ENCODE measurements around the gene GLCCI1.
"Not testable (repeated sequence)": the region's sequence is repeated elsewhere in the genome, so short reads cannot be mapped to it uniquely, and the experiment has no call there.

Gene GLCCI1

DNA sequence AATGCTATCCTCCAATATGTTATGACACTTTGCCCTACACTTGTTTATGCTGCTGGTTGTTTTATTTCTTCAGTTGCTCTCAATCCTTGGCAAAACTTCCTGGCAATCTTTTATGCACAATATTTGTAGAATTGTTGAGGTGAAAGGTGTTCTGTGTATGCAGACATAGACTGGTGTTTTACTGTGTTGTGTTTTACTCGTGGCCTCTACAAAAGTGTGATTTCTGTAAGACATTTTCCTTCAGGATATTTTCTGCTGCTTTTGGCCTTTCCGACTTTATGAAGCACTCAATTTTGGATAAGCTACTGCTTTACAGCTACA, 21.8 kb downstream of the GLCCI1 start:
- no peak for DNase-seq

DNA sequence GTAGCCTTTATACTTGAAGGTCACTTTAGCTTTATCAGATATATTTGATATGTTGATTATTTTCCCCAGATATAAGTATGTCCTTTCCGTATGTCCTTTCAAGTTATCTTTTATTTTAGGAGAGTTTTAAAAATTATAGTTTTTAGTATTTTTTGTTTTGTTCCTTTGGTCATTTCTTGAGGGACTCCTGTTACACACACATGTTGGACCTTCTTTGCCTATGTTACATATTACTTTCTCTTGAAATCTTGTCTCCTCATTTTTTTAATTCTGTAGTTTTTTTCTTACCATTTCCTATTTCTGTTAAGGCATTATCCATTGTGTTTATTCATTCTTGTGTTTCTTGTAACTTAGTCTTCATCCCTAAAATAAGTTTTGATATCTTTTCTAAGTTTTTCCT, 23.9 kb downstream of the GLCCI1 start:
- DNase-seq: no peak

DNA sequence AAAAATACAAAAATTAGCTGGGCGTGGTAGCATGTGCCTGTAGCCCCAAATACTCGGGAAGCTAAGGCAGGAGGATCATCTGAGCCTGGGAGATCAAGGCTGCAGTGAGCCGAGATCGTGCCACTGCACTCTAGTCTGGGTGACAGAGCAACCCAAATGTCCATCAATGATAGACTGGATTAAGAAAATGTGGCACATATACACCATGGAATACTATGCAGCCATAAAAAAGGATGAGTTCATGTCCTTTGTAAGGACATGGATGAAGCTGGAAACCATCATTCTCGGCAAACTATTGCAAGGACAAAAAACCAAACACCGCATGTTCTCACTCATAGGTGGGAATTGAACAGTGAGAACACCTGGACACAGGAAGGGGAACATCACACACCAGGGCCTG, 26.8 kb downstream of the GLCCI1 start:
- DNase-seq: not testable (repeated sequence)

DNA sequence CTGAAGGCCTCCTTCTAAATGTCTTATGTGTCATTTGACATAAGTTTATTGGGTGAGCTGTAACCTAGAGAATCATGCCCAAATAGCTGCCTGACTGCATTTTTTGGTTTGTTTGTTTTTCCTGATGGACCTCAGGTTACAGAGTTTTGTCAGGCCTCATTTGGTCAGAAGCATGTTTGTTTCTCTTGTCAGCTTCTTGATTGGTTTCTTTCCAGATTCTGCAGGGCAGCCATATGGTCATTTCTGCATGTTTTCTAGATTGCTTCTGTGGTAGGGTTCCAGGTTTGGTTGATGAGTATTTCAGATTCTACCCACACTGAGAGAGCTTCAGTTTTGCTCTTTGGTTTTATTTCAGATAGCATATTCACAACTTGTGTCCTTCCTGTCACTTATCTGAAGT, 28.0 kb downstream of the GLCCI1 start:
- DNase-seq: no peak

DNA sequence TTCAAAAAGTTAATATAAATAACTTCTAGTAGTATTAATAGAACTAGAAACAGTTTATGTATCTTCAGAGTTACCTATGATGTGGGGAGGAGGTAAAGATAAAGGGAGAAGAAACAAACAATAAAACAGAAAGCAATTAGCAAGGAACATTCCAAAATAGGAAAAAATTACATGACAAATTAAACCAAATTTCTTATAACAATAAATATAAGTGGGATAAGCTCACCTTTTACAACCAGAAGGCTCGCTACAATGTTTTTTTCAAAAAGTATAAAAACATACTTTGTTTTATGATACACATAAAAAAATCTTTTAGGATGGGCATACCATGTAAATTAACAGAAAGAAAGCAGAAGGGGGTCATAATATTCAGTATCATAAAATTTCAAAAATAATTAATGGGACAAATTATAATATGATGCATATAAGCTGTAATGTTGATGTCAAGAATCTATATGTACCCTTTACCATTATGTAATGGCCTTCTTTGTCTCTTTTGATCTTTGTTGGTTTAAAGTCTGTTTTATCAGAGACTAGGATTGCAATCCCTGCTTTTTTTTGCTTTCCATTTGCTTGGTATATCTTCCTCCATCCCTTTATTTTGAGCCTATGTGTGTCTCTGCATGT, 31.8 kb downstream of the GLCCI1 start:
- DNase-seq: no peak

DNA sequence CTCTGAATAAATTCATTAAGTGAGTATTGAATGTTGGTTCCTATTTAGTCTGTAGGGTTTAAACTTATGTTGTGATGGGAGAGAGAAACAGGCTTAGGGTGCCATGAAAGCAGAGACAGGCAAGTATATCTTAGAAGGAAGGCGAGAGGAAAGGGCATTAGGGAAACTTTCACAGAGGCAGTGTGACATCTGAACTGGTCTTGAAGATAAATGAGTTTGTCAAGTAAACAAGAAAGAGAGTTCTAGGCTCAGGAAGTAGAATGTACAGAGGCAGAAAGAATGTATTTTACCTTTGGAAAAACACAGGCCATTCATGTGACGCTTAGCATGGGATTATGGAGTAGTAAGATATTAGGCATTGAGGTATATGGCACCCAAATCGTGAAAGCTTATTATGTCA, 34.5 kb downstream of the GLCCI1 start:
- DNase-seq: no peak

DNA sequence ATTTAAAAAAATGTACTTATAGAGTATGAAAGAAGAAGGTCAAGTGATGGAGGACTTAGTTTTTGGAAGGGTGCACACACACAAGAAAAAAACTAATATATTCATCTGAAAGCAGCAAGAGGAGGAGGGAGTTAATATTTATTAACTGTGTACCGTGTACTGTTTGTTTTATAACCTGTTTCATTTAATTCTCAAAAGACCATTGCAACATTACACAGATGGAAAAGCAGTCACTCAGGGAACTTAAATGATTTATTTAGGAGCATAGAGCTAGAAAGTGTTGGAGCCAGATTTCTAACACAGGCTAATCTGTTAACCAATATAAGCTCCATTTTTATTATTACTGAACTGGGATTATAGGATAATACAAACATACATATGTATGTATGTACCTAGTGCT, 36.7 kb downstream of the GLCCI1 start:
- no peak for DNase-seq

DNA sequence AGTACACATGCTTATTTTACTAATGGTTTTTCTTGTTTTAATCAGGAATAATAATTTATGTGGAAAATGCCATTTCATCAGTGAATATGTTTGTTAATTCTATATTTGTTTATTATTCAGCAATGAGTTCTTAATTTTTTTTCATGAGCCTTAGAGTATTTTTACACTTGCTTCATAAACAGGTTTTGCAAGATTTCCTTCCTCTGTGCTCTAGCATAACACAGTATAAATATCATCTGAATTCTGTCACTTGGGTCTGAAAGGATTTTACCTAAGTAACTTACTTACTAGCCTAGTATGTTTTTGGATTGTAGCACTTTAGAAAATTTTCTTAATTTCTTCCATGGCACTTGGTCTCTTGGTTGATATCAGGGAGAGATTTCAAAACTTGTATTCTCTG, 45.8 kb downstream of the GLCCI1 start:
- DNase-seq: no peak

DNA sequence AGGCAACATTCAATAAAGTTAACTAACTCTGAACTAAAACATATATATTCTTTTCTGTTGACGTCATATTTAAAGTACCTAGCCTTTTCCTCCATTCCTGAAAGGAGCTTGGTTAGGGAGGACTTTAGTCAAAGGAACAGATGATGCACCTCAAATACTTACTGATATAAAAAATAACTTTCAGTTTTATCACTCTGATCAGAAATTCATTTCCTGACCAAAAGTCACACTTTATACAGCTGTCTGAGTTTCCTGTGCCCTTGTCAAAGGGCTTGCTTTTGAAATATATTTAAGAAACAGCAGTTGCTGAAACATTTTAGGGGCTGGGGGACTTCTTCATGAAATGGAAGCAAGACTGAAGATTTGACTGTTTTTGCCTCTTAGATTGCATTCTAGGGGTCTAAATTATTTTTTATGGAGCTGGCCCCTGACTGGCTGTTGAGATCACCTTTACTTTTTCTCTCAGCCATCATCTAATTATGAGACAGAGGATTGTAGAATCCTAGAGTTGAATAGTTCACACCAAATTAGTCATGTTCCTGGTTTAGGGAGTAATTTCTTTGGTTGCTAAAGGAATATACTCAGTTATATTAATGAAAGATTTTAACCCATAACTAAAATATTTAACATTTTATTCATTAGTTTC, 46.6 kb downstream of the GLCCI1 start:
- no peak for DNase-seq

DNA sequence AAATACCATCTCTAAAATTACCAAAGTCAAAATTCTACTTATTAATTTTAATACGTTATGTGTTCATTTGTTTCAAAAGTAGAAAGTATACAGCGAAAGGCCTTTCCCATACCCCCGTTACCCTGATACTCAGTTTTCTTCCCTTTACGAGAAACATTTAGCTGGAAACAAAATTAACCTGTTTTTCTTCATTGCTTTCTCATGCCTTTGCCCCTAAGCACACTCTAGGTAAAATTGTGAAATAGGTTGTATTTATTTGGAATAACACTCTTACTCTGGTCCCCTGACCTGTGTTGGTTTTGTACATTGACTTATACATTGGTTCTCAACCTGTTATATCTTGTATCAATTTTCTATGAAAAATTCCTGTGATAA, 47.1 kb downstream of the GLCCI1 start:
- no peak for DNase-seq

DNA sequence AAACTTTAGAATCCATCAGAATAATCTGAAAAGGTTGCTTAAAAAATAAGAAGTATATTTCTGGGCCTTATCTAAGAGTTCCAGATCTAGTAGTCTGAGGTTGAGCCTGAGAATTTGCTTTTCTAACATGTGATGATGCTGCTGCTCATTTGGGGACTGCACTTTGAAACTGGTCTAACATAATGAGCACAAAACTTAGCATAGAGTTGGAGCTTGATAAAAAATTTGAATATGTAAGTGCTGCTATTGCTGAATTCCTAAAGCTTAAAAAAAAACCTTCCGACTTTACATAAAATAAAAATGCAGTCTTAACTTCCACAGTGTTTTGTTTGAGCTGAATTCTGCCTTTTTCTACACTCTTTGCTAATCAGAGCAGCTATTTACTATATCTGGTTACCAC, 48.8 kb downstream of the GLCCI1 start:
- no peak for DNase-seq

DNA sequence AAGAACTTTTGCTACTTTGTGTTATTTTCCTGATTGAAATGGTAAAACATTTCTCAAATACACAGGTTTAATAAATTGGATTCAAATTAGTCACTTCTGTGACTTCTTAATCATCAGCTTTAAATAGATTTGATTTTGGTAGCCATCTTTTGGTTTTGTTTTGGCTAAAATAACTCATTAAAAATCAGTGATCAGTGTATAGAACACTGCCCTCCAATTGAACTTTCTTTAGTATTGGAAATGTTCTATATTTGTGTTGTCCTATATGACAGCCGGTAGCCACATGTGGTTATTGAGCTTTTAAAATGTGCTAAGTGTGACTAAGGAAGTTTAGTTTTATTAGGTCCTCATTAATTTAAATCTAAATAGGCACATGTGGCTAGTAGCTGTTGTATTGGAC, 50.4 kb downstream of the GLCCI1 start:
- DNase-seq: no peak

DNA sequence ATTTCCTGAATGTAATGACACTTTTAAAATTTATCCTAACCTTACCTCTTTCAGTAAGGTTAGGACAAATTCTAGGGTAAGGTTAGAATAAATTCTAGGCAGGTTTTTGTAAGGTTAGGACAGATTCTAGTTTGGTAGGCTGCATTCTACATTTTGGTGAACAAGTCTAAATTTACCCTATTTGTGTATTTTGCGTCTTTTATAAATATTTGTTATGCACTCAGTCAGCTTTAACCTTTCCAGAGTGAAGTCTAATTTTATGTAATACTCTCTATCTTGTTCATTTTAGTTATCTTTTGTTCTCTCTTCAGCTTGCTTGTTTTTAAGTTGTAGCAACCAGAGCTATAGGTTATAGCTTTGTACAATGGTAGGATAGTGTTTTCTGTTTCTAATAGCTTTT, 54.0 kb downstream of the GLCCI1 start:
- DNase-seq: no peak

DNA sequence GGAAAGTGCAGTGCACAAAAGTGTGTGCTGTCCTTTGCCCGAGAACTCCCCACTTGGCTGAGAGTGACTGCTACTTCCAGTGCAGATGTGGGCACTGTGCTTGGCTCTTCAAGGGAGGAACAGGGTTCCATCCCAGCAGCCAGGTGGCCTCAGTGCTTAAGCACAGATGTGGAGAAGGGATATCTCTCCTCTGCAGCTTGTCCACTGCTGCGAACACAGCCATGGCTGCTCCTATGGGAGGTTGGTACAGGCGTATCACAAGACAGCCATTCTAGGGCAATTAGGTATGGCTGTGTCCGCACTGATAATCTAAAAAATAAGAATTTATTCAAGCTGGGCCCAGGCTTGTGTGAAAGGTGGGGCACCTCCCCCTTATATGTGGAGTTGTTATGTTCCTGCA, 66.6 kb downstream of the GLCCI1 start:
- no peak for DNase-seq

DNA sequence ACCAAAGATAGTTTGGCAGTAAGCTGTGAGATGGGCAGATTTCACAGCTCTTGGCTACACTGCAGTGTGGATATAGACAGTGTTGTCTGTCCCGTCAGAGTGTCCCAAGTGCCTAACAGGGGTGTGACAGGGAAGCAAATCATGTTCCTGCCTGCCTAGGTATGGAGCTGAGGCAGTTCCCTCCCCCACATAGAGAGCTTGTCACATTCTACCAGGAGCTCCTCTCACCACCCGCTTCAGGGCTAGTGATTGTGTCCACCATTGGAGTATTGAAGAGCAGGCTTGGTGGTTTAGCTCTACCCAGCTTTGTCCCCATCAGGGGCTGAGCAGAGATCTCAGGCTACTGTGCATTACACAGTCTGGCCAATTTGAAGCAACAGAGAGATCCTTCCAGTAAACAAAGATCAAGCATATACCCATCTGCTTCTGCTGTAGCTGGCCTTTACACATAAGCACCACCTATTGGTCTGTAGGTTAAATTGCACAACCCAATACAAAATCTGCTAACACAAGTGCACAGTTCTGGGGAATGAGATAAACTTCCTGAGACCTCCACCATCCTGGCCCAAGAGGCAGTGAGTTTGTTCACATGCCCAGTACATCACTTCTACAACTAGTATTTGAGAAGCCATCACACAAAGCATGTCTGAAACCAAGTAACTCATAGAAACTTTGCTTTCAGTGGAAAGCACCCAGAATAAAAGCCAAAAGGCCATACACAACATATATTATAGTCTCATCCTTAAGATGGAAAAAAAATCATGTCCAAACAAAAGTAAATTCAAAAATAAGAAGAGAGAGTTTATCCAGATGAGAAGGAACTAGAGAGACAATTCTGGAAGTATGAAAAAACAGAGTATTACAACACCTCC, 67.3 kb downstream of the GLCCI1 start:
- DNase-seq: no peak

DNA sequence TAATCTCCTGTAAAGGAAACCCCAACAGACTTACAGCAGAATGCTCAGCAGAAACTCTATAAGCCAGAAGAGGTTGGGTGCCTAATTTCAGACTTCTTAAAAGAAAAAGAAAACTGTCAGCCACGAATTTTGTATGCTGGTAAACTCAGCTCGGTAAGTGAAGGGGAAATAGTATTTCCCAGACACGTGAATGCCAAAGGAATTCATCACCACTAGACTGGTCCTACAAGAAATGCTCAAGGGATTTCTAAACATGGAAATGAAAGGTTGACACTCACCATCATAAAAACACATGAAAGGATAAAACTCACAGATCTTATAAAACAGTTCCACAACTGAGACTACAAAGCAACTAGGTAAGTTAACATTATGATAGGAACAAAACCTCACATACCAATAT, 68.6 kb downstream of the GLCCI1 start:
- DNase-seq: no peak

DNA sequence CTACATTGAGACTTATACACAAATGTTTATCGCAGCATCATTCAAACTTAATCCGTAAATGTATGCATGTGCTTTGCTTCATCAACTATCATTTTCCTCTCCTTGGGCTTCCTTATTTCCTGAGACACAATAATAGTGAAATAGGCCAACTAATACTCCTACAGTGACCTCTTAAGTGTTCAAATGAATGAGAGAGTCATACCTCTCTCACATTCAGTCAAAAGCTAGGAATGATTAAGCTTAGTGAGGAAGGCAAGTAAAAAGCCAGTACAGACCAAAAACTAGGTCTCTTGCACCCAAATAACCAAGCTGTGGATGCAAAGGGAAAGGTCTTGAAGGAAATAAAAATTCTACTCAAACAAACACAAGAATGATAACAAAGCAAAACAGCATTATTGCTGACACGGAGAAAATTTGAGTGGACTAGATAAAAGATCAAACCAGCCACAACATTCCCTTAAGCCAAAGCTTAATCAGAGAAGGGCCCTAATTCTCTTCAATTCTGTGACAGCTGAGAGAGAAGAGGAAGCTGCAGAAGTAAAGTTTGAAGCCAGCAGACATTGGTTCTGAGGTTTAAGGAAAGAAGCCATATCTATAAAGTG, 72.3 kb downstream of the GLCCI1 start:
- no peak for DNase-seq

DNA sequence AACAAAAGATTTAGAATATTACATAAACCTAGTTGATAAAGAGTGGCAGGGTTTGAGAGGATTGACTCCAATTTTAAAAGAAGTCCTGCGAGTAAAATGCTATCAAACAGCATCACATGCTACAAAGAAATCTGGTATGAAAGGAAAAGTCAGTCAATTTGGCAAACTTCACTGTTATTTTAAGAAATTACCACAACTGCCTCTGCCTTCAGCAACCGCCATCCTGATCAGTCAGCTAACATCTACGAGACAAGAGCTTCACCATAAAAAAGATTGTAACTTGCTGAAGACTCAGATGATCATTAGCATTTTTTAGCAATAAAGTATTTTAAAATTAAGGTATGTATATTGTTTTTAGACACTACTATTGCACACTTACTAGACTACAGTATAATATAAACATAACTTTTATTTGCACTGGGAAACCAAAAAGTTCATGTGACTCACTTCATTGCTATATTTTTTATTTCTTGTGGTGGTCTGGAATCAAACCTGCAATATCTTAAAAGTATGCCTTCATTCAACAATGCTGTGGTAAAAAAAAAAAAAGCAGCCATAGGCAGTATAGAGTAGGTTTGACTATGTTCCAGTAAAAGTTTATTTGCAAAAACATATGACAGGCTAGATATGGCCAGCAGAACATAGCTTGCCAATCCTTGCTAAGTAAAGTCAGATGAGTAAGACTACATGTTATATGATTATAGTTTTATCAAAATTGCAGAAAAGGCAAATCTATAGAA, 74.4 kb downstream of the GLCCI1 start:
- no peak for DNase-seq

DNA sequence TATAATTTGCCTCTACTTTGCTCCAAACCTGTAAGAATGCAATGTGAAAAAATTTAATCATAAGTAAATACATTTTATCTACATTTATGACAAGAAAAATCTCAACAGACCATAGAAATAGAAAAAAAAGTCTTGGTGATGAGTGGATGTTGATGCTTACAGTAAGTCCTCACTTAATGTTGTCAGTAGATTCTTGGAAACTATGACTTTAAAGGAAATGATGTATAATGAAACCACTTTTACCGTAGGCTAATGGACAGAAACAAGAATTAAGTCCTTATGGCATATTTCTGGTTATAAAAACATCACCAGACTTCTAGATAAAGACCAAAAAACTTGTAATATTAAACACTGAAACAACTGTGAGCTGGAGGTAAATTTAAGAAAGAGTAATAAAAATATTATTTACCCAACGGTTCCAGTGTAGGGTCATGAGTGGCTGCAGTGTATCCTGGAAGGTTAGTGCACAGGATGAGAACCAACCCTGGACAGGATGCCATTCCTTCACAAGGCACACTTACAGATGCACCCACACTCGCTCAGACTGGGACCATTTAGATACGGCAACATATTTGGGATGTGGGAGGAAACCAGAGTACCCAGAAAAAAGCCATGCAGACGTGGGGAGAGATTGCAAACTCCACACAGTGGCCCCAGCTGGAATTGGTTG, 76.3 kb downstream of the GLCCI1 start:
- no peak for DNase-seq

DNA sequence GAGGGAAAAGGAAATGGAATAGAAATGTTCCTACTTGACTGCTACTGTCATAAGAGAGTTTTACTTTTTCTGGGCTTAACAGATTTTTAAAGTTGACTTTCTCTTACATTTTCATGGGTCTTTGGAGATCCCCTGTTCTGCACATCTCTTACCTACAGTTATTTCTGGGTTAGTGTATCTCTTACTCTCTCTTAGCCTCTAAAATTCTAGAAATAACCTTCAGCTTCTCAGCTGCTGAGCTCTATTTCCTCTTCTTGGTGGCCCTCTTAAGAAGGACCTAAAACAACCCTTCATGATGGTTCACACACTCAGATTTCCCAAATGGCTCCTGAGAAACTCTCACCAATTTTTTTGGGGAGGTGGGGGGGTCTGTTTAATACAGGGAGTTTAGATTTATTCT, 79.5 kb downstream of the GLCCI1 start:
- not testable (repeated sequence) for DNase-seq

DNA sequence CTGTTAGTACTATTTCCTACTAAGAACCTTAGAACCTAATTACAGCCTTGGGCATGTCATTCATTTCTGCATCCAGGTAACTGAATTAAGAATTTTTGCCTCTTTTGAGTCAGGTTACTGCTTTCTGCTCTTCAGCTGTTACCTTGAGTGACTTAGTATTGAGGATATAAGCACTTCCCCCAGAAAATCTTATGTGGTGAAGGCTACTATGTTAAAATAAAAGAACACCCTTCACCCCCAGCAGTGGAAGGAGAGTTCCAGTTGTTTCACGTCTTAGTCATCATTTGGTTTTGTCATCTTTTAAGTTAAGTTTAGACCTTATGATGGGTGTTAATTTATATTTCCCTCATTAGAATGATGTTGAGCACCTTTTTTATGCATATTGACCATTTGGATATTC, 82.8 kb downstream of the GLCCI1 start:
- DNase-seq: no peak

DNA sequence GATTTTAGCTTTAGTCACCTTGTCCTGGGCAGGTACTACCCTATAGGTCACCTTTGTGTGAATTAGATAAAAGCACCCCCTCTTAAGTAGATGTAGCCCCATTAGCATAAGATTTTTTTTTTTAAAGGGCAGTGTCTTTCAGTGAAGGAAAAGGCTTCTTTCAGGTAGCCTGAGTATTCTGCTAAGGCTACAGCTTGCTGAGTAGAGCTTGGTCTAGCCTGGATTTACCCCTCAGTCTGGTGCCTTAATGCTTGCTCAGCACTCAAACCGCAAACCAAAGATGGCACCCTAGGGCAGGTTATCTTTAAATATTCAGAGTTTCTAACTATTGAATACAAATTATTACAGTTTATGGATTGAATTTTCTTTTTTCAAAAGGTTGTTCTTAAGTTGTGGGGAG, 83.4 kb downstream of the GLCCI1 start:
- DNase-seq: no peak

DNA sequence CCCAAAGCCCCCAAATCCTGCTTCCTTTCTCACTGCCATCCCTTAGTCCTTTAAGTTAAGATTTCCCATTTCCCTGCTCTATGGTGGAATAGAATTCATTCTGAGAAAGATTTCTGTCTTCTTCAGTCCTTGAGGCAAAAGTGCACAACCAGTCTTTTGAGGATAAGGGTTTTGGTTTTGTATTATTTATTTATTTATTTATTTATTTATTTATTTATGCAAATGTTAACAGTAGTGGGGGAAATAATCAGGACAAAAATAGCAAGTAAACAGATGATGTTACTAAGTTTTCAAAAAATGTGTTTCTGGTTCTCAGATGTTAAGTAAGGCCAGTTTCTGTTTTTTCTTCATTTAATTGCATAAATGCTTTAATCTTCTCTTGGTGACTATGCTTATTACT, 84.2 kb downstream of the GLCCI1 start:
- no peak for DNase-seq
